IMR-90 (cell line): ENCODE results near the gene RASSF6. TPM values are rescaled to one million over a fixed set of nuclear protein-coding genes. Genes with fewer than 3 reads are reported as not detected.

Source experiments
- ATAC-seq: fragments of 200-7000 bp; cut with Tn5 transposase; 2 replicates; pipeline ENCODE4 v1.9.1; 2020; ENCODE audit warnings: low read depth, mild to moderate bottlenecking, moderate library complexity
- BruUV-seq: library from RNA; stranded (reverse); fragments of 400-500 nt; replicated peaks from 2 replicates; lab custom pipeline; 2021; lab: Mats Ljungman, UMichigan
- CTCF ChIA-PET: fragments of 300-600 bp; formaldehyde crosslinking; extraction: SDS; loops from one replicate; lab custom pipeline; 2021; ENCODE audit warnings: antibody characterized with exemption; lab: Yijun Ruan, JAX
- POLR2A ChIA-PET: fragments of 300-600 bp; sonication (Branson Sonifier 250); formaldehyde crosslinking; loops from one replicate; lab custom pipeline; 2022; ENCODE audit warnings: antibody characterized with exemption; ENCODE audit not compliant: unreplicated experiment; lab: Charles Lee
- DNase-seq: peaks from one replicate; pipeline ENCODE4 v3.0.0; 2013
- H2AFZ ChIP-seq: replicated peaks from 2 replicates; pipeline ENCODE3; 2013; ENCODE audit warnings: low read length, mild to moderate bottlenecking; ENCODE audit not compliant: poor library complexity
- H2AK5ac ChIP-seq: 2 replicates; pipeline ENCODE4 v1.6.1; 2013; ENCODE audit warnings: low read depth, low read length, inconsistent platforms
- H2AK9ac ChIP-seq: replicated peaks from 2 replicates; pipeline ENCODE3; 2013; ENCODE audit warnings: mild to moderate bottlenecking, low read depth, low read length, moderate library complexity; ENCODE audit not compliant: poor library complexity
- H2BK120ac ChIP-seq: 2 replicates; pipeline ENCODE4 v1.6.1; 2013; ENCODE audit warnings: low read depth, low read length, inconsistent platforms
- H2BK15ac ChIP-seq: 3 replicates; pipeline ENCODE4 v1.6.1; 2013; ENCODE audit warnings: low read depth, low read length, inconsistent platforms
- H2BK20ac ChIP-seq: 2 replicates; pipeline ENCODE4 v1.6.1; 2013; ENCODE audit warnings: low read depth, mild to moderate bottlenecking, inconsistent platforms, low read length, moderate library complexity
- H2BK5ac ChIP-seq: 2 replicates; pipeline ENCODE4 v1.6.1; 2013; ENCODE audit warnings: mild to moderate bottlenecking, low read depth, low read length, inconsistent platforms; ENCODE audit not compliant: poor library complexity, severe bottlenecking
- H3K14ac ChIP-seq: replicated peaks from 2 replicates; pipeline ENCODE4 v1.6.1; 2013; ENCODE audit warnings: low read depth, low read length, inconsistent platforms
- H3K18ac ChIP-seq: 2 replicates; pipeline ENCODE4 v1.6.1; 2013; ENCODE audit warnings: low read depth, low read length, control low read depth
- H3K23ac ChIP-seq: 2 replicates; pipeline ENCODE4 v1.6.1; 2013; ENCODE audit warnings: low read depth, low read length, inconsistent platforms
- H3K27ac ChIP-seq: 2 replicates; pipeline ENCODE4 v1.5.1; 2013; ENCODE audit warnings: mild to moderate bottlenecking, control low read depth, low read length; ENCODE audit not compliant: insufficient read depth
- H3K27me3 ChIP-seq: 2 replicates; pipeline ENCODE4 v1.6.1; 2013; ENCODE audit warnings: low read length; ENCODE audit not compliant: control insufficient read depth, insufficient read depth
- H3K36me3 ChIP-seq: 2 replicates; pipeline ENCODE4 v1.6.1; 2013; ENCODE audit warnings: low read length, mixed read lengths; ENCODE audit not compliant: control insufficient read depth, insufficient read depth
- H3K4ac ChIP-seq: 2 replicates; pipeline ENCODE4 v1.6.1; 2013; ENCODE audit warnings: low read depth, low read length, inconsistent platforms
- H3K4me1 ChIP-seq: 2 replicates; pipeline ENCODE4 v1.6.1; 2013; ENCODE audit warnings: low read length, mixed read lengths; ENCODE audit not compliant: control insufficient read depth, insufficient read depth
- H3K4me2 ChIP-seq: 2 replicates; pipeline ENCODE4 v1.6.1; 2013; ENCODE audit warnings: low read depth, mild to moderate bottlenecking, control low read depth, low read length, moderate library complexity
- H3K4me3 ChIP-seq: 2 replicates; pipeline ENCODE4 v1.5.1; 2013; ENCODE audit warnings: low read depth, mild to moderate bottlenecking, control low read depth, low read length, moderate library complexity; ENCODE audit not compliant: insufficient read depth
- H3K56ac ChIP-seq: 2 replicates; pipeline ENCODE4 v1.6.1; 2013; ENCODE audit warnings: low read length, inconsistent platforms; ENCODE audit not compliant: insufficient read depth; ENCODE audit errors: extremely low read depth
- H3K79me1 ChIP-seq, 2 experiments: 2 replicates each; pipeline ENCODE4 v1.6.1; 2013; ENCODE audit warnings: low read length in 2 of 2, inconsistent platforms in 1 of 2, low read depth in 1 of 2
- H3K9ac ChIP-seq: 2 replicates; pipeline ENCODE4 v1.6.1; 2013; ENCODE audit warnings: low read depth, low read length, control low read depth
- H3K9me1 ChIP-seq: 2 replicates; pipeline ENCODE4 v1.6.1; 2013; ENCODE audit warnings: low read length, inconsistent platforms; ENCODE audit not compliant: insufficient read depth
- H3K9me3 ChIP-seq: 2 replicates; pipeline ENCODE4 v1.6.1; 2013; ENCODE audit warnings: low read length; ENCODE audit not compliant: control insufficient read depth, insufficient read depth
- H4K20me1 ChIP-seq: 2 replicates; pipeline ENCODE4 v1.6.1; 2013; ENCODE audit warnings: low read length, inconsistent platforms; ENCODE audit not compliant: insufficient read depth
- H4K5ac ChIP-seq: 2 replicates; pipeline ENCODE4 v1.6.1; 2013; ENCODE audit warnings: mild to moderate bottlenecking, low read depth, low read length, control low read depth
- H4K8ac ChIP-seq, 2 experiments: 2 replicates each; pipeline ENCODE4 v1.6.1; 2013; ENCODE audit warnings: low read depth in 2 of 2, low read length in 2 of 2, control low read depth in 1 of 2, inconsistent platforms in 1 of 2
- H4K91ac ChIP-seq: 2 replicates; pipeline ENCODE4 v1.6.1; 2013; ENCODE audit warnings: low read depth, low read length, inconsistent platforms; ENCODE audit not compliant: insufficient read depth
- CEBPB ChIP-seq: IDR thresholded peaks from 2 replicates; pipeline ENCODE4 v1.6.1; 2012; ENCODE audit warnings: low read depth, low read length, improper control_type of control experiment
- CTCF ChIP-seq: conservative IDR thresholded peaks from 2 replicates; pipeline ENCODE4 v1.5.1; 2012; ENCODE audit warnings: mild to moderate bottlenecking, low read depth, low read length, improper control_type of control experiment
- MAZ ChIP-seq: IDR thresholded peaks from 2 replicates; pipeline ENCODE4 v1.6.1; 2012; ENCODE audit warnings: low read depth, mild to moderate bottlenecking, low read length, improper control_type of control experiment, moderate library complexity, borderline replicate concordance
- NFE2L2 ChIP-seq: fragments of 150-350 bp; IDR thresholded peaks from 2 replicates; pipeline ENCODE4 v1.6.1; 2016; ENCODE audit warnings: low read depth, mild to moderate bottlenecking, low read length
- RAD21 ChIP-seq: IDR thresholded peaks from 2 replicates; pipeline ENCODE4 v1.6.1; 2012; ENCODE audit warnings: low read length, improper control_type of control experiment
- SMC3 ChIP-seq: fragments of 150-350 bp; IDR thresholded peaks from 2 replicates; pipeline ENCODE4 v1.6.1; 2016; ENCODE audit warnings: low read depth, mild to moderate bottlenecking, antibody characterized with exemption, low read length, moderate library complexity
- WGBS, 2 experiments: methylation state at CpG; one replicate each; pipeline versions ENCODE4 v1.1.5 to v1.1.7; 2013; ENCODE audit warnings: missing lambda C conversion rate in 2 of 2; ENCODE audit not compliant: insufficient read length in 1 of 2; ENCODE audit errors: extremely low coverage in 2 of 2; 5-methylcytosine and 5-hydroxymethylcytosine counted together
- dilution Hi-C: fragments of 300-500 bp; cut with HindIII; formaldehyde crosslinking; loops from one replicate; pipeline ENCODE4 v1.14.3; 2018; ENCODE audit warnings: low sequenced_read_pairs; ENCODE audit not compliant: unreplicated experiment
- in situ Hi-C: fragments of 300-500 bp; cut with MboI; formaldehyde crosslinking; loops from 3 replicates; pipeline ENCODE4 v1.14.3; 2019; ENCODE audit warnings: low sequenced_read_pairs, inconsistent platforms, mixed read lengths
- intact Hi-C: fragments of 100-400 bp; cut with micrococcal nuclease; formaldehyde crosslinking; loops from 2 replicates; pipeline ENCODE4 v1.10.0; 2022
- polyA plus RNA-seq, 3 experiments: library from polyadenylated mRNA; depleted of rRNA; stranded (reverse); fragments of >200 nt; gene quantifications; 2 replicates each; pipeline ENCODE4 v1.2.3, GENCODE V29; 2012; ENCODE audit warnings: low replicate concordance in 1 of 3
- total RNA-seq: library from RNA; depleted of rRNA; stranded (reverse); fragments of >200 nt; gene quantifications from 2 replicates; pipeline ENCODE4 v1.2.3, GENCODE V29; 2012

Gene RASSF6
- total and polyA plus RNA-seq, 2 of the 4 experiments (the other 2 are of a cell fraction) = not detected

DNA sequence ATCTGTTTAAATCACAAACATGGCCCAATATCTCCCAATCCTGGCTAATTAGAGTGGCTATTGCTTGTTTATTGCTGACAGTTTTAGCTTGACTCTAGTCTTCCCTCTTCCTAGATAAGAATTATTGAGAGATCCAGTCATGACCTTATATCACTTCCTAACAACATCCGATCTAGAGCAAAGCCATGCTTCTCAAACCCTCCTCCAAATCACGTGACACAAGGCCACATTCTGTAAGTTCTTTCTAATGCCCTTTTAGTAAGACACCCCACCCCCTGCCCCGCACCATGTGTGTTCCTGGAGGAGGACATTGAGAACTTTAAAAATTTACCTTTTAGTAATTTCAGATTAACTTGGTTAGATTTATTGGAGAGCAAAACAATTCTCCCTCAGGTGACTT lies 40.6 kb upstream of the RASSF6 start (continued):
- no peak for TF ChIP-seq MAZ

- Histone ChIP-seq H3K27ac (no peak overlapping the region), H2AK5ac (no peak overlapping the region), H3K79me1 (no peaks in the 10 kb centered on the region), H4K5ac (no peak overlapping the region), H2AFZ (no peak overlapping the region), H2BK120ac (no peak overlapping the region), H3K9me1 (no peaks in the 10 kb centered on the region), H3K56ac (no peak overlapping the region), H3K27me3 (peaks cover 3% of the 10 kb centered on the region; the same call in 1 of the 2 replicates), H3K4me1 (no peaks in the 10 kb centered on the region), H2BK20ac (no peak overlapping the region), H3K23ac (no peak overlapping the region), H3K4me2 (no peak overlapping the region), H3K9ac (no peak overlapping the region), H2BK15ac (no peak overlapping the region), H2BK5ac (no peak overlapping the region), H3K18ac (no peak overlapping the region), H3K9me3 (no peaks in the 10 kb centered on the region), H4K91ac (no peak overlapping the region), H4K20me1 (no peaks in the 10 kb centered on the region), H2AK9ac (no peak overlapping the region), H3K4ac (no peak overlapping the region), H3K14ac (no peak overlapping the region), H3K4me3 (no peak overlapping the region), H3K36me3 (no peaks in the 10 kb centered on the region), H4K8ac (no peak overlapping the region)
- DNase-seq (peak; percentile 62), ATAC-seq (peak; percentile 69)
- BruUV-seq = no TSS peak
- no CpG with 5 or more reads among the region's 7 CpGs for WGBS, 2 experiments
- ChIA-PET CTCF (interaction anchor here (0.6 to 3.9 kb wide), 9 partner anchors 9 to 1741 kb away, joined by 3 to 16 read pairs (median 5); no protein-coding TSS in a partner anchor), POLR2A (no interaction called here)
- in situ Hi-C loops = loop anchor here (25.0 kb wide), 1 partner anchor 659 kb away; the partner anchor contains the start of gene EPGN
- intact Hi-C loops = loop anchor here (1.0 to 10.0 kb wide), 5 partner anchors 60 to 343 kb away; no protein-coding TSS in a partner anchor
- dilution Hi-C loops = no loop called here
- TF ChIP-seq CEBPB (peak; percentile 36; the same call in 1 of the 2 replicates), SMC3 (peak; percentile 79), CTCF (peak; percentile 76), RAD21 (peak; percentile 90), NFE2L2 (no peak)
Measured at GRCh38 chr4:73653695-73654106, 33.5 kb upstream of the RASSF6 start.
